Jurkat, Clone E6-1 (cell line): ENCODE results near the gene FDXR.

Experiments
- DNase-seq: peaks from one replicate; pipeline ENCODE4 v3.0.0-alpha.2; 2011; ENCODE audit warnings: low read depth, low spot score
- H3K4me3 ChIP-seq: 2 replicates; pipeline ENCODE4 v1.5.1; 2011; ENCODE audit warnings: mild to moderate bottlenecking, low read length, control low read depth, moderate library complexity

FDXR gene

GRCh38 chr17:74848656-74849399 lies 24.0 kb downstream of the FDXR start:
- DNase-seq, result no peak

GRCh38 chr17:74846621-74847020 lies 26.2 kb downstream of the FDXR start:
- DNase-seq, result no peak
- H3K4me3 ChIP-seq, result no peak overlapping the region

More at GRCh38 chr17:74848656-74849399, 24.0 kb downstream of the FDXR start:
- H3K4me3 ChIP-seq, result no peak overlapping the region

- DNase-seq, result no peak
- no peak overlapping the region for H3K4me3 ChIP-seq
These were observed 29.5 kb downstream of the FDXR start for GRCh38 chr17:74843352-74843627.

DNA sequence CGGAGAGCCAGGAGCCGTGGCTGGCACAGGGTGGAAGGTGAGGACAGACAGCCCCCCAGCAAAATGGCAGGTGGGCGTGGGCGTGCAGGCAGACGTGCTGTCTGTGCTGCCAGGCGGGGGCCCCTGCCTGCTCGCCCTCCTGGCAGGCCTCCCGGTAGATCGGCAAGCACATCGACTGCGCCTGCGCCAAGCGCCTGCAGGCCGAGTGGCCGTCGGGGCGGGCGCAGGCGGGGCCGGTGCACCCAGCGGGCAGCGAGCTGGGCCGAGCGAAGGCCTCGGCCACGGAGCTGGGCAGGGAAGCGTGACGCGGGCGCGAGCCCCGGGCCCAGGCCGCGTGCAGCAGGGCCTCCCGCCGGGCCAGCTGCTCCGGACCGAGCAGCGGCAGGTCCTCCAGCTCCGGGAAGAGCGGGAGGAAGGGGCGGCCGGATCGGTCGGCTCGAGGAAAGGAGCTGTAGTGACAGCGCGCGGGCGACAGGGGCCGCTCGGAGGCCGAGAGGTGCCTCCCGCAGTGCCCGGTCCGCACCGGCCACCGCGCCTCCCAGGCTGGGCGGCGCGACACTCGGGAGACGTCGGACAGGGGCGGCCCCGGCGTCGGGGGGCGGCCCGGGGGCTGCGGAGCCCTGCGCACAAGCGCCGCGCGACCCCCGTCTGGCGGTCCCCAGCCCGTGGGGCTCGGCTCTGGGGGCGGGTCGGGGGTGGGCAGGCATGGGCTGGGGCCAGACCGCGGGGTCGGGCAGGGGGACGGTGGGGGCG lies 30.0 kb downstream of the FDXR start:
- H3K4me3 ChIP-seq, result no peak overlapping the region
- DNase-seq, result no peak

GRCh38 chr17:74842146-74842598 lies 30.6 kb downstream of the FDXR start:
- no peak overlapping the region for H3K4me3 ChIP-seq
- no peak for DNase-seq

- H3K4me3 ChIP-seq, result no peak overlapping the region
- no peak for DNase-seq
These were observed 31.7 kb downstream of the FDXR start for GRCh38 chr17:74840989-74841666.

DNA sequence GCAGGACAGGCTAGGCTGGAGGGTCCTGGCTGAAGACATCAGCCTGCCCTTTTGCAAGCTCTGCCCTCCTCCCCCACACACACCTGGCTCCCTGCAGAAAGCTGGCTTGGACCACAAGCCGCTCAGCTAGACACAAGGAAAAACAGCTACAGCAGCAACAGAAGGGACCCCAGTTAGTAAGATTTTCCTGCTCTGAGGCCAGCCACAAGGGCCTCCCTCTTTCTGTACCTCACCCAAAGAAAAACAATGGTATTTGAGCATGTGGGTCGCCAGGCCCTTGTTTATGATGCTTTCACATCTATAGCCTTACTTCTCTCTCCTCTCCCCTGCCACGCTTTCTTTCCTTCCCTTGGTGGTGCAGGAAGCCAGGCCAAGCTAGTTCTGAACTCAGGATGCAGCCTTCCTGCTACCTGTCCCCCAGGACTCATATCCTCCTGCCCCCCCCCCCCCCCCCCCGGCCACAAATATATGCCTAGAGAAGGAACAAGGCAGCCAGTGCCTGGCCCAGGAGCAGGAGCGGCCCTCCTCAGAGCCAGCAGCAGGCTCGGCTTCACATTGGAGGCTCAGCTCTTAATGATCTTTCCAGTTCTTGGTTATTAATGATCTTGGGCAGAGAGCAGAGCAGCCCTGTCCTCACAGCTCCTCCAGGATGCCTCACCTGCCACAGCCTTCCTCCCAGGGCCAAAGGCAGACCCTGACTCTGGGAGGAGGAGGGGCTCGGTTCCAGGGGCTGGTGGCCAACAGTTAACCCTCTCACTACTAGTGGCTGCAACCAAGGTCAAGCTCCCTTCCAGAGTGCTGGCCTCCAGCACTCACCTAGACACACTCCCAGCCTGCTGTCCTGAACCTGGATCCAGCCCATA lies 32.6 kb downstream of the FDXR start:
- no peak overlapping the region for H3K4me3 ChIP-seq
- DNase-seq, result no peak

DNA sequence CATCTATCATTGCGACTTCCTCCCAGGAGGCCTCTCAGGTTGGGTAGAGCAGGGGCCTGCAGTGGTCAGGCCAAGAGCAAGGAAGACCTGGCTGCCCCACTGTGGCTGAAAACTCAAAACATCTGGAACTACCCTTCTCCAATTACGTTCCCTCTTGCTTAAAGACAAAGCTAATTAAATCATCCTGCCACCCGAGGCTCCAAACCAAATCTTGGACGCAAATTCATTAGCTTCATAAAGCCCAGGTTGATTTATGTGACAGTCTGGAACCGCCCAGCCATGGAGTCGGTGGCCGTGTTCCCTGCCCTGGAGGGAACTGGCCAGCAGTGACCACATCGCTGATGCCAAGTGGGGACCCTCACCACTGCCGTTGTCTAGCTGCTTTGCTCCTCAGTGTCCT lies 34.5 kb downstream of the FDXR start:
- no peak for DNase-seq

DNA sequence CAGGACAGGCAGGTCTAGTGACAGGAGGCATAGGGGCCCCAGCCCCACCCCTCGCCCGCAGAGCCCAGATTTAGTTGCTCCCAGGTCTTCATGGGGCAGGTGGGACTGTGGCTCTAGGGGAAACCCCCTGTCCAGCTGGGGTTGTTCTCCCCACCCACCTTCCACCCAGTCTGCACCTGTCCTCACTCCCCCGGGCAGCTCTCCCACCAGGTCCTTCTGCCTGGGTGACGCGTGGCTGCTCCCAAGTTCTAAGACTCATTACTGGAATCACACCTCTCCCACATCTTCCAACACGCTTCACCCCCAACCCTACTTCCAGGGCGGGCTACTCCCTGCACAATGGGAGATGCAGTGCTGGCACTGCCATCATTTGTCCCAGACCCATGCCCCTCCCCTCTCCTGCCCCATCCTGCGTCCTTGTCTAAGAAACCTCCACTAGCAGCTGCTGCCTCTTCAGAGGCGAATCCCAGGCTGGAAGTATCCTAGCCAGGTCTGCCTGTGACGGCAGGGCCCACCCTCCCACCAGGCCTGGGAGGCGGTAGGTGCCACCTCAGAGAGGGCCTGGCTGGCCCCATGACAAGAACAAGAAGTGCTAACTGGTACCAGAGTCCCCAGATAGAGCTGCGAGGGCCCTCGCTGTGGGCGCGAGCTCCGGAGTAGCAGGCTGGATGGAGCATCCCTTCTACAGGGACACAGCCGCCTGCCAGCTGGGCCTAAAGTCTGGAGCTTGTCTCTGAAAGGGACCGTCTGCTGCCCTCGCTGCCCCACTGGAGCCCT lies 35.9 kb downstream of the FDXR start:
- H3K4me3 ChIP-seq, result no peak overlapping the region
- no peak for DNase-seq

More for the DNA sequence above, 34.5 kb downstream of the FDXR start:
- H3K4me3 ChIP-seq, result no peak overlapping the region

- DNase-seq, result no peak
- H3K4me3 ChIP-seq, result no peak overlapping the region
These were observed 36.6 kb downstream of the FDXR start for GRCh38 chr17:74836191-74836590.

DNA sequence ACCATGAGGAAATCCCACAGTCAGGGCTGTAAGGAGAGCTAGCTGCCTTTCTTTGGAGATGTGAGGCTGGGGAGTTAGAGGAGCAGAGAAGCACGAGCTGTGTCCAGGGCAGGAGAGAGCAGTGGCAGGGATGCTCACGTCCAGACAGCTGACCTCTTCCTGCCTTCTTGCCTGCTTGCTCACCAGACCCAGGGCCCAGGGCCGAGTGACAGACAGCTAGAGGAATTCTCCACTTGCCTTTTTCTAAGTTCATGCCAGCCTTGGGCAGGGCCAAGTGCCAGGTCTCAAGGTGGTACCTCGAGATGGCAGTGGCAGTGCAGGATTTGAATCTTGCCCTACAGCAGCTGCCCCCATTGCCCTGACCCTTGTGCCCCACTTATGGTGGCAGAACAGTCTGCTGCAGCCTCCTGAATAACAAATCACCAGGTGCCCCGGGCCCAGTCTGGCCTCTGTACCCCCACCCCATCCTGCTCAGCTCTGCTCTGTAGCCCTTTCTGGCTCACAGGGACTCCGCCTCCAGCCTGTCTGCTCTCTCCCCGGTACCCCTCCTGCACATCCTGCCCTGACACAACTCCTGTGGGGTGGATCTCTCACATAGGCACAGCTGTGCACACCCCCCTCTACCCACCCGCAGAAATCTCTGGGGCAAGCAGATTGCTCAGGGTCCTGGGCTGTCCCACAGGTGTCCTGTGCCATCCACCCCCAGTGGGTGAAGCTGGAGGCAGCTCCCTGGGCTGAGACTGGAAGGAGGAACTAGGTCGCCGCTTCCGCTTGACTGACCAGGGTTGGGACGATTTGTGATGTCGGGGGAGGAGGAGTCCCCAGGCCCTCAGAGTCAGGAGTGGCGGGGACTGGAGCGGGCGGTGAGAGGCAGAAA lies 39.1 kb downstream of the FDXR start:
- DNase-seq, result no peak

GRCh38 chr17:74832421-74832820 lies 40.4 kb downstream of the FDXR start:
- no peak for DNase-seq
- H3K4me3 ChIP-seq, result no peak overlapping the region

More for the DNA sequence above, 39.1 kb downstream of the FDXR start:
- H3K4me3 ChIP-seq, result no peak overlapping the region

DNA sequence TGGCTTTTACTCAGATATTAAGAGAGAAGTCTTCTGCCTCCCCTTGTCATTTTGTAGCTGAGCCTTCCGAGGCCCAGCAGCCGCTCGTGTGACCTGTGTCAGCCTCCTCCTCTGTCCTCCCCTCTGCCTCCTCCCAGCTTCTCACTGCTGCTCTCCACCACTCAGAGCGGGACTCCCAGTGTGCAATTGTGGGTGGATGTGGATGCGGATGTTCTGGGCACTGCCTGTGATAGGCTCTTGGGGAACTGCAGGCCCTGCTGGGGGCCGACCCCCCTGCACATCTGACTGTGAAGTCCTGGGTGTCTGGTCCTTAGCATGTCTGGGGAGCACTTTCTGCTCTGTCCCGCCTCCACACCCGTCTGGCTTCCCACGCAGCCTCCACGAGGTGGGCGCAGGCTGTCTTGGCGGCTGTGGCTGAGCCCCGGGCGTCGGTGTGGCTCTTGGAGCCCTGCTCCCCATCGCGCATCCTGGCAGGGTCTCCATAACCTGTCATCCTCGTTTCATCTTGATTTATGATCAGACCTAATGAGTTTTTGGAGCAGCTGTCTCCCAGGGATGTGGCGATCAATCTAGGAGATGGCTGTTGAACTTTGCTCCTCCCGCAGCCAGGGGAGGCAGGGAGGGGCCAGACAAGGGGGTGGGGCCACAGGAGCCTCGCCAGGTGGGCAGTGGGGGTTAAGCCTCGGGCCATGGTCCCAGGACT lies 41.2 kb downstream of the FDXR start:
- DNase-seq, result no peak

DNA sequence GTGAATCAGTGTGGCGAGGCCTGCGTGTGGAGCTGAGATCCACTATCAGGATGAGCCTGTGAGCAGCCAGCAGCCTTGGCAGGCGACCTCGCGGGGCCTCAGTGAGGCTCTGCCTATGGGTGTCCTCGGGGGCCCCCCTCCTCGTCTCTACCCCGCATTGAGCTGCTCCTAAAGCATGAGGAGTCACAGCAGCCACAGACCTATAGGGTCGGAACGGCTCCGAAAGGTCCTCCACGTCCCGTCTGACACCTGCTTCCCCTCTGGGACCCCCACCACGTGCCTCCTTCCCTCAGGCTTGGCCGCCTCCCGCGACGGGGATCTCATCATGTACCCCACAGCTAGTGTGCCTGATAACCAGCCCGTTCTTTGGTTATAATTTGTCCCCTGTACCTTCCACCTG lies 41.9 kb downstream of the FDXR start:
- no peak for DNase-seq

More for the DNA sequence above, 41.2 kb downstream of the FDXR start:
- H3K4me3 ChIP-seq, result no peak overlapping the region

GRCh38 chr17:74827800-74828199 lies 45.0 kb downstream of the FDXR start:
- no peak overlapping the region for H3K4me3 ChIP-seq
- no peak for DNase-seq

More for the DNA sequence above, 41.9 kb downstream of the FDXR start:
- no peak overlapping the region for H3K4me3 ChIP-seq

DNA sequence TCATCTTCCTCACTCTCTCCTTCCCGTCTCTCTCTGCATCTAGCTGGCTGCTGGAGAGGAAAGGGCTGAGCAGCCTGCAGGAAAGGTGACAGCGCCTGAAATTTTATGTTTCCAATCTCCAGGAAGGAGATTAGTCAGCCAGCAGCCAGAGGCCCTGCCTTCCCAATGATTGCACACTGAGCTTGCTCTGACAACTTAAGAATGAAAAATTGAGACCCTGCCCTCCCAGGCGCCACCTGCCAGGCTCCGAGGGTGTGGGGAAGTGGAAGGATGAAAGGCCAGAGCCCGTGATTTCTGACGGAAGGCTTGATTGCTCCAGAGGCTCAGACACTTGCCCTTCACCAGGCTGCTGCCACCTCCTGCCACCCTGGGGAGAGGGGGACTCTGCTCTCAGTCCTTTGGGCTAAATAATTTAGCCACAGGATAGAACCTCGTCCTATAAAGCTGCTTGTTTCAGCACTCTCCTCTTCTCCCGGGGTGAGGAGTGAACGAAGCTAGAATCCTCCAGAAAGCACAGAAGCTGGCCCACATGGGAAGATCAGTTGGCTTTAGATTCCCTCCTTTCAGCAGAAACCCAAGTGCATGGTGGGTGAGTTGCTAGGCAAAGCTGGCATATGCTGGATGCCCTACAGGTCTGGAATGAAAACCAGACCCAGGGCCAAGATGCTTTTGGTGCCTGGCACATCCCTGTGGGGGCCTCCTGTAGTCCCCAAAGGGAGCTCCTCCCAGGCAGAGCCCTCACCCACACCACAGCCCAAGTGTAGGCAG lies 46.7 kb downstream of the FDXR start:
- H3K4me3 ChIP-seq, result no peak overlapping the region
- DNase-seq, result no peak
